Measurements from ENCODE around the gene VTI1A. TPM values are rescaled to one million over a fixed set of nuclear protein-coding genes. Genes with fewer than 3 reads are reported as not detected.

VTI1A gene
- total RNA-seq, 1 experiment from 2014 or later, result 44.4 TPM

DNA sequence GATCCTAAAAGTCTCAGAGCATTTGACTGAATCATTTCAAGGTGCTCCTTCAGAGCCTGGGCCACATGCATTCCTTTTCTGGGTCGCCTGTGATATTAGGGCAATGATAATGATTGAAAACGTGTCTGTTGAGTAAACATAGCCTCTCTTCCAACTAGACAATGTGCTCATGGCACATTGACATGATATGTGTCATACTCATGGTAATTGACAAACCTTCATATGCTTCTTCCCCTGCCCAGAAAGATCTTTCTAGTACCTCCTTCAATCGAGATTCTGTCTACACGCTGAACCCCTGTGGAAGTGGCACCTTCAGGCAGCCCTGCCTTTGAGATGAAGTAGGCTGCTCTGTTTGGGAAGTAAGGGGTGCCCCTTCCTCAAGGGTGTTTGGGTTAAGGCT, 404.2 kb downstream of the VTI1A start:
- H3K36me3 Mint-ChIP-seq (ENCODE audit: insufficient read depth, unreplicated experiment), result no peaks in the 10 kb centered on the region
- H3K27me3 Mint-ChIP-seq (ENCODE audit: insufficient read depth, unreplicated experiment), result no peaks in the 10 kb centered on the region
- no peak overlapping the region for H3K27ac Mint-ChIP-seq (ENCODE audit: low read depth, unreplicated experiment)
- no peaks in the 10 kb centered on the region for H3K4me1 Mint-ChIP-seq (ENCODE audit: insufficient read depth, unreplicated experiment)
- BruUV-seq (replicated peaks), result no TSS peak
- no peak for DNase-seq (ENCODE audit: unreplicated experiment)
- POLR2A ChIA-PET, result no interaction called here
- peaks cover 21% of the 10 kb centered on the region for H3K9me3 Mint-ChIP-seq (ENCODE audit: unreplicated experiment)
- CTCF ChIA-PET, result no interaction called here
- intact Hi-C loops (cut with micrococcal nuclease), result no loop called here
- no peak overlapping the region for H3K4me3 Mint-ChIP-seq (ENCODE audit: unreplicated experiment)
- TF ChIP-seq, protein P1, sequence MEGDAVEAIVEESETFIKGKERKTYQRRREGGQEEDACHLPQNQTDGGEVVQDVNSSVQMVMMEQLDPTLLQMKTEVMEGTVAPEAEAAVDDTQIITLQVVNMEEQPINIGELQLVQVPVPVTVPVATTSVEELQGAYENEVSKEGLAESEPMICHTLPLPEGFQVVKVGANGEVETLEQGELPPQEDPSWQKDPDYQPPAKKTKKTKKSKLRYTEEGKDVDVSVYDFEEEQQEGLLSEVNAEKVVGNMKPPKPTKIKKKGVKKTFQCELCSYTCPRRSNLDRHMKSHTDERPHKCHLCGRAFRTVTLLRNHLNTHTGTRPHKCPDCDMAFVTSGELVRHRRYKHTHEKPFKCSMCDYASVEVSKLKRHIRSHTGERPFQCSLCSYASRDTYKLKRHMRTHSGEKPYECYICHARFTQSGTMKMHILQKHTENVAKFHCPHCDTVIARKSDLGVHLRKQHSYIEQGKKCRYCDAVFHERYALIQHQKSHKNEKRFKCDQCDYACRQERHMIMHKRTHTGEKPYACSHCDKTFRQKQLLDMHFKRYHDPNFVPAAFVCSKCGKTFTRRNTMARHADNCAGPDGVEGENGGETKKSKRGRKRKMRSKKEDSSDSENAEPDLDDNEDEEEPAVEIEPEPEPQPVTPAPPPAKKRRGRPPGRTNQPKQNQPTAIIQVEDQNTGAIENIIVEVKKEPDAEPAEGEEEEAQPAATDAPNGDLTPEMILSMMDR (IDR thresholded peaks at IDR 0.05; ENCODE audit: unreplicated experiment), result no peak

DNA sequence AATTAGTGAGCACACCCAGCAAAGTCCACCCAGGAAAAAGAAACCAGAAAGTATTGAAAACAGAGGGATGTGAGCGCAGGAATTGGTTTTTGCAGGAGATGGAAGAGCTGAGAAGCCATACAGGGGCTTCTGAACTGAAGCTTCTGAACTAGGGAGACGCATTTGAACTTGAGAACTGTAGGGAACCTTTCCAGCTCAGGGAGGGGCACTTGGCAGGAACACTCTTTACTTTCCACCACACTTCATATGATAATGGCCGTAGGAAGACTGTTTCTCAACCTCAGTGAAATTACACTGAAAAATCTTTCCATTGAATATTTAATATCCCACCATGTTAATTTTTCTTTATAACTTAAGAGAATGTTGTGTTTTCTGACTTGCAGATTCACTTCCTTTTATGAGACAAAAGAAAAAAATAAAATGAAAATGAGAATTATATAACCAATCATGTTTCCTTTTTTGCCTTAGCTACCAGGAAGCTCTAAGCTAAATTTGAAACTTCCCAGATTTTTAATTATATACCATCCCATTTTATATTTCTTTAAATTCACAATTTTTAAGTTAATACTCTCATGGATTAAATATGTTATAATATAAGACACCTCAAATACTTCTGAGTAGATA, 404.7 kb downstream of the VTI1A start:
- Mint-ChIP-seq H3K36me3 (ENCODE audit: insufficient read depth, unreplicated experiment) (no peaks in the 10 kb centered on the region), H3K27me3 (ENCODE audit: insufficient read depth, unreplicated experiment) (no peaks in the 10 kb centered on the region), H3K27ac (ENCODE audit: low read depth, unreplicated experiment) (no peak overlapping the region), H3K4me1 (ENCODE audit: insufficient read depth, unreplicated experiment) (no peaks in the 10 kb centered on the region), H3K4me3 (ENCODE audit: unreplicated experiment) (no peak overlapping the region), H3K9me3 (ENCODE audit: unreplicated experiment) (peaks cover 21% of the 10 kb centered on the region)
- CTCF ChIA-PET, result no interaction called here
- no peak for DNase-seq (ENCODE audit: unreplicated experiment)
- POLR2A ChIA-PET, result interaction anchor here (0.6 kb wide), 1 partner anchor 18 kb away, joined by 3 read pairs; no protein-coding TSS in a partner anchor
- intact Hi-C loops (cut with micrococcal nuclease), result no loop called here
- TF ChIP-seq, protein P1 (IDR thresholded peaks at IDR 0.05; ENCODE audit: unreplicated experiment), result no peak
- BruUV-seq (replicated peaks), result no TSS peak

DNA sequence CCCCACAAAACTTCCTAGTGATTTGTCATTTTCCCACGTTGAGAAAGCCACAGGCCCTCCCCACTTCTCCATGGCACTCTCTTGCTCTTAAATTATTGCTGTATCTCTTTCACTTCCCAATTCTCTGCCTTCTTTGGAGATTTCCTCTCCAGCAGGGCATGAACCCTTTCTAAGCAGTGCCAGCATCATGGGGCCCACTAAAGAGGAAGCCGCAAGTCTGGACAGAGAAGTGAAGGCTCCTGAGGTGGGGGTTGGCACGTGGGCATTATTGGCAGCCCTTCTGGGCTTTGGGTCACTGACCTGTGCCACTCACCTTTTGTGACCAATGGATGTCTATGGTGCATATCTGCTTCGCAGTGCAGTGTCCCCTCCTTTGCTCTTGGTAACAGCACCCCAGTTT, 405.3 kb downstream of the VTI1A start:
- POLR2A ChIA-PET, result interaction anchor here (0.6 kb wide), 1 partner anchor 19 kb away, joined by 3 read pairs; no protein-coding TSS in a partner anchor
- H3K9me3 Mint-ChIP-seq (ENCODE audit: unreplicated experiment), result peaks cover 17% of the 10 kb centered on the region
- H3K4me1 Mint-ChIP-seq (ENCODE audit: insufficient read depth, unreplicated experiment), result no peaks in the 10 kb centered on the region
- intact Hi-C loops (cut with micrococcal nuclease), result no loop called here
- no peak for DNase-seq (ENCODE audit: unreplicated experiment)
- CTCF ChIA-PET, result no interaction called here
- H3K27me3 Mint-ChIP-seq (ENCODE audit: insufficient read depth, unreplicated experiment), result no peaks in the 10 kb centered on the region
- TF ChIP-seq, protein P1 (IDR thresholded peaks at IDR 0.05; ENCODE audit: unreplicated experiment), result no peak
- H3K36me3 Mint-ChIP-seq (ENCODE audit: insufficient read depth, unreplicated experiment), result no peaks in the 10 kb centered on the region
- no TSS peak for BruUV-seq (replicated peaks)
- no peak overlapping the region for H3K27ac Mint-ChIP-seq (ENCODE audit: low read depth, unreplicated experiment)
- no peak overlapping the region for H3K4me3 Mint-ChIP-seq (ENCODE audit: unreplicated experiment)

DNA sequence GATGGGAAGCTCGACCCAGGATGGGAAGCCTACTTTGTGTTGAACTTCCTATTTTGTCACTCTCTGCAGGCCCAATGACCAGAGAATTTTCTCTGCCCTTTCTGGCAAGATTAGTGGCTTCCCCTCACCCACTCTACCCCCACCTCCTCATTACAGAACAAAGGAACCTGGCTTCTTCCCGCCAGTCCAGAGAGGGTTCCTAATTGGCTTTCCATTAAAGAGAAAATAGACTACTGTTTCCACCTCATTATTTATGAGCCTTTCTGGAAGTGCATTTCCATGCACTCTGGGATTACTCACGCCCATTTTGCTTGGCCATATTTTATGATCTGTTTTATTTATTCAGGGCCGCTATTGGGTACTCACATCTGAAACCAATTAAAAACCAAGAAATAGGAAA, 408.1 kb downstream of the VTI1A start:
- H3K4me1 Mint-ChIP-seq (ENCODE audit: insufficient read depth, unreplicated experiment), result no peaks in the 10 kb centered on the region
- BruUV-seq (replicated peaks), result no TSS peak
- POLR2A ChIA-PET, result interaction anchor here (1.1 kb wide), 1 partner anchor 9 kb away, joined by 3 read pairs; no protein-coding TSS in a partner anchor
- DNase-seq (ENCODE audit: unreplicated experiment), result no peak
- CTCF ChIA-PET, result no interaction called here
- no peaks in the 10 kb centered on the region for H3K27me3 Mint-ChIP-seq (ENCODE audit: insufficient read depth, unreplicated experiment)
- H3K27ac Mint-ChIP-seq (ENCODE audit: low read depth, unreplicated experiment), result no peak overlapping the region
- H3K36me3 Mint-ChIP-seq (ENCODE audit: insufficient read depth, unreplicated experiment), result no peaks in the 10 kb centered on the region
- intact Hi-C loops (cut with micrococcal nuclease), result no loop called here
- peaks cover 7% of the 10 kb centered on the region for H3K9me3 Mint-ChIP-seq (ENCODE audit: unreplicated experiment)
- no peak overlapping the region for H3K4me3 Mint-ChIP-seq (ENCODE audit: unreplicated experiment)
- TF ChIP-seq, protein P1 (IDR thresholded peaks at IDR 0.05; ENCODE audit: unreplicated experiment), result no peak

All from MCF 10A (cell line).